Smooth muscle cell (in vitro differentiated cells): Measurements from ENCODE around the gene CNIH1. TPM values are rescaled to one million over a fixed set of nuclear protein-coding genes. Genes with fewer than 3 reads are reported as not detected.
A peak's percentile ranks its signal among the peaks of the same experiment; 100 is the strongest.
"Not testable (repeated sequence)": the region's sequence is repeated elsewhere in the genome, so short reads cannot be mapped to it uniquely, and the experiment has no call there.

ENCODE experiments used
- DNase-seq: peaks from one replicate; lab custom pipeline; 2025; ENCODE audit not compliant: unreplicated experiment; lab: John Stamatoyannopoulos, UW
- H2AFZ ChIP-seq: fragments of 200-600 bp; sonication (generic); 2 replicates; pipeline ENCODE4 v1.6.0; 2016; ENCODE audit warnings: antibody characterized with exemption, low read depth, mild to moderate bottlenecking
- H3F3A ChIP-seq: fragments of 200-600 bp; sonication (generic); 2 replicates; pipeline ENCODE4 v1.6.0; 2017; ENCODE audit warnings: antibody characterized with exemption, low read depth
- H3K27ac ChIP-seq: fragments of 200-600 bp; sonication (generic); 2 replicates; pipeline ENCODE4 v1.5.1; 2016; ENCODE audit warnings: low read depth, mild to moderate bottlenecking
- H3K27me3 ChIP-seq: fragments of 200-600 bp; sonication (generic); 2 replicates; pipeline ENCODE4 v1.6.1; 2016; ENCODE audit warnings: low read depth, mild to moderate bottlenecking
- H3K36me3 ChIP-seq: fragments of 200-600 bp; sonication (generic); 2 replicates; pipeline ENCODE4 v1.5.1; 2016; ENCODE audit warnings: low read depth
- H3K4me1 ChIP-seq: fragments of 200-600 bp; sonication (generic); 2 replicates; pipeline ENCODE4 v1.5.1; 2016; ENCODE audit warnings: low read depth
- H3K4me2 ChIP-seq: fragments of 200-600 bp; sonication (generic); 2 replicates; pipeline ENCODE4 v1.6.0; 2016; ENCODE audit warnings: mild to moderate bottlenecking
- H3K4me3 ChIP-seq: fragments of 200-600 bp; sonication (generic); 2 replicates; pipeline ENCODE4 v1.5.1; 2016; ENCODE audit warnings: mild to moderate bottlenecking
- H3K79me2 ChIP-seq: fragments of 200-600 bp; sonication (generic); 2 replicates; pipeline ENCODE4 v1.6.0; 2016; ENCODE audit warnings: low read depth, mild to moderate bottlenecking
- H3K9ac ChIP-seq: fragments of 200-600 bp; sonication (generic); 2 replicates; pipeline ENCODE4 v1.6.0; 2016; ENCODE audit warnings: low read depth
- H3K9me3 ChIP-seq: fragments of 200-600 bp; sonication (generic); replicated peaks from 2 replicates; pipeline ENCODE4 v1.5.1; 2016; ENCODE audit warnings: low read depth
- H4K20me1 ChIP-seq: fragments of 200-600 bp; sonication (generic); 2 replicates; pipeline ENCODE4 v1.6.0; 2016; ENCODE audit warnings: low read depth
- WGBS: methylation state at CpG from one replicate; pipeline ENCODE4 v1.1.7; 2016; ENCODE audit warnings: low lambda C conversion rate; 5-methylcytosine and 5-hydroxymethylcytosine counted together
- polyA plus RNA-seq: library from polyadenylated mRNA; unstranded; fragments of >200 nt; fragmentation: Nextera tagmentation; extraction: Ambion mirVana; gene quantifications from 2 replicates; pipeline ENCODE4 v1.2.1, GENCODE V29; 2016
- total RNA-seq: library from RNA; depleted of rRNA; stranded (reverse); fragments of >200 nt; gene quantifications from 2 replicates; pipeline ENCODE4 v1.2.3, GENCODE V29; 2014
- TF ChIP-seq, protein P1 (sequence below): fragments of 200-600 bp; sonication (generic); IDR thresholded peaks from 2 replicates; pipeline ENCODE4 v1.5.1; 2017; ENCODE audit warnings: borderline replicate concordance, mild to moderate bottlenecking, antibody characterized with exemption; ENCODE audit not compliant: insufficient read depth, poor library complexity, severe bottlenecking

CNIH1 gene
- total and polyA plus RNA-seq, 2 experiments from 2014 or later, result 133 to 172 TPM

DNA sequence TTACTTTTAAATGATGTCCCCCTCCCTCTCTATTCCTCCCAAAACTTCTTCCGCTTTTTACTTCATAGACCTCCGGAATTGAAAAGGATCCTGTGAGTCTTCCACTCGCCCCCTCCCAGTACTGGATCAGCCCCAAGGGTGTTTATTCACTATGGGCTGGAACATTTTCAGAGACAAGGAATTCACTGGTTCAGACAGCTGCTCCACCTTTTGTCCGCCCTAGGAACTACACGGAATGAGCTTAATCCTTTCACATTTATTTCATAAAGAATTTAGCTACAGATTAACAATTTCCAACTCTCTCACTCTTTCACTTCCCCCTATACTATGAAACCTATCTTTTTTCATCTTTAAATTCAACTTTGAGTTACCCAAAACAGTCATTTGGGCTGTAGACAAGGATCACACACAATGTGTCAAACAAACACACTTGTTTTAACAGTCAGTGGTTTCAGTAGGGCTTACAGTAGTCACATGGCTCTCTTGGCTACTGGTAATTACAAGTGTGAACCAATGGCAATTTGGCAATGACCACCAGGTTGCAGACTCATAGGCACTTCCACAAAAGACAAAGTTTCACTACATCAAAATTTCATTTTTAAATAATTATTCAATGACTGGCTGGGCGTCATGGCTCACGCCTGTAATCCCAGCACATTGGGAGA, 20.6 kb downstream of the CNIH1 start:
- TF ChIP-seq, protein P1, sequence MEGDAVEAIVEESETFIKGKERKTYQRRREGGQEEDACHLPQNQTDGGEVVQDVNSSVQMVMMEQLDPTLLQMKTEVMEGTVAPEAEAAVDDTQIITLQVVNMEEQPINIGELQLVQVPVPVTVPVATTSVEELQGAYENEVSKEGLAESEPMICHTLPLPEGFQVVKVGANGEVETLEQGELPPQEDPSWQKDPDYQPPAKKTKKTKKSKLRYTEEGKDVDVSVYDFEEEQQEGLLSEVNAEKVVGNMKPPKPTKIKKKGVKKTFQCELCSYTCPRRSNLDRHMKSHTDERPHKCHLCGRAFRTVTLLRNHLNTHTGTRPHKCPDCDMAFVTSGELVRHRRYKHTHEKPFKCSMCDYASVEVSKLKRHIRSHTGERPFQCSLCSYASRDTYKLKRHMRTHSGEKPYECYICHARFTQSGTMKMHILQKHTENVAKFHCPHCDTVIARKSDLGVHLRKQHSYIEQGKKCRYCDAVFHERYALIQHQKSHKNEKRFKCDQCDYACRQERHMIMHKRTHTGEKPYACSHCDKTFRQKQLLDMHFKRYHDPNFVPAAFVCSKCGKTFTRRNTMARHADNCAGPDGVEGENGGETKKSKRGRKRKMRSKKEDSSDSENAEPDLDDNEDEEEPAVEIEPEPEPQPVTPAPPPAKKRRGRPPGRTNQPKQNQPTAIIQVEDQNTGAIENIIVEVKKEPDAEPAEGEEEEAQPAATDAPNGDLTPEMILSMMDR, result peak; percentile 45
- Histone ChIP-seq H2AFZ (no peak overlapping the region), H3K27ac (no peak overlapping the region), H3K4me2 (no peak overlapping the region), H3K4me3 (no peak overlapping the region), H3K36me3 (no peaks in the 10 kb centered on the region), H4K20me1 (peaks cover 5% of the 10 kb centered on the region), H3K9ac (no peak overlapping the region), H3K79me2 (no peaks in the 10 kb centered on the region), H3F3A (no peaks in the 10 kb centered on the region), H3K4me1 (no peaks in the 10 kb centered on the region), H3K9me3 (no peaks in the 10 kb centered on the region), H3K27me3 (no peaks in the 10 kb centered on the region)
- WGBS, result 63% methylated on average over 7 of the region's 7 CpGs
- DNase-seq, result no peak

DNA sequence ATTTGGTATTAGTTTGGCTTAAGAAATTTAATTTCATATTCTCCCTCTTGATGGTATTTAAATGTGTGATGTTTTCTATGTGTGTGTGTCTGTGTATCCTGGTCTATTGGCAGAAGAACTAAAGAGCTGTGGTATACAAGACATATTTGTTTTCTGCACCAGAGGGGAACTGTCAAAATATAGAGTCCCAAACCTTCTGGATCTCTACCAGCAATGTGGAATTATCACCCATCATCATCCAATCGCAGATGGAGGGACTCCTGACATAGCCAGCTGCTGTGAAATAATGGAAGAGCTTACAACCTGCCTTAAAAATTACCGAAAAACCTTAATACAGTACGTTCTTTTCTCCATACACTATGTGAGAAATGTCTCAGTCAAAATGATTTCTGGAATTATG, 29.8 kb downstream of the CNIH1 start:
- no peak overlapping the region for H3K27ac ChIP-seq
- TF ChIP-seq, protein P1, result no peak
- no peaks in the 10 kb centered on the region for H3K4me1 ChIP-seq
- no peak overlapping the region for H3K4me3 ChIP-seq
- no peak overlapping the region for H3K4me2 ChIP-seq
- no peaks in the 10 kb centered on the region for H3K79me2 ChIP-seq
- no peak overlapping the region for H2AFZ ChIP-seq
- DNase-seq, result no peak
- H3K36me3 ChIP-seq, result no peaks in the 10 kb centered on the region
- no peaks in the 10 kb centered on the region for H3F3A ChIP-seq
- H3K9me3 ChIP-seq, result no peaks in the 10 kb centered on the region
- H4K20me1 ChIP-seq, result no peaks in the 10 kb centered on the region
- WGBS, result 94% methylated on average over 3 of the region's 3 CpGs
- H3K9ac ChIP-seq, result no peak overlapping the region
- no peaks in the 10 kb centered on the region for H3K27me3 ChIP-seq

DNA sequence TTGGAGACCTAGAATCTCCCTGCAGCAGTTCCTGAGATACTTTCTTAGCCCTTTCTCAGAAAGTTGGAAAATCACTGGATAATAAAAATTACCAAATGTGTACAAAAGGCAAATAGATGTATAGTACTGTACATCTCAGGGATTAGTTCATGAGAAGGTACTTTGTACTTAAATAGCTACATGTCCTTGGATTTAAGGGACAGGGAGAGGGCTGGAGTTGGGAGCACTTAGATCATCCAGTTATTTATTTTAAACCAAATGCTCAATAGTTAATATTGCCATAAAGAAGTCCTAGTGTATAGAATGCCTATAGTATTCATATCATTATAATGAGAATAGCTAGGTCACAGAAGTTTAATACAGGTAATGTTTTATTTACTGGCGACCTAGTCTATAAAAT, 31.0 kb downstream of the CNIH1 start:
- DNase-seq, result no peak
- no peaks in the 10 kb centered on the region for H3K4me1 ChIP-seq
- H3K27ac ChIP-seq, result no peak overlapping the region
- H4K20me1 ChIP-seq, result no peaks in the 10 kb centered on the region
- H3K4me2 ChIP-seq, result no peak overlapping the region
- H3K27me3 ChIP-seq, result no peaks in the 10 kb centered on the region
- H3K9ac ChIP-seq, result no peak overlapping the region
- no peaks in the 10 kb centered on the region for H3K36me3 ChIP-seq
- H3K4me3 ChIP-seq, result no peak overlapping the region
- TF ChIP-seq, protein P1, result no peak
- H3F3A ChIP-seq, result no peaks in the 10 kb centered on the region
- 100% methylated on average over 1 of the region's 1 CpG for WGBS
- H2AFZ ChIP-seq, result no peak overlapping the region
- H3K9me3 ChIP-seq, result no peaks in the 10 kb centered on the region
- no peaks in the 10 kb centered on the region for H3K79me2 ChIP-seq

DNA sequence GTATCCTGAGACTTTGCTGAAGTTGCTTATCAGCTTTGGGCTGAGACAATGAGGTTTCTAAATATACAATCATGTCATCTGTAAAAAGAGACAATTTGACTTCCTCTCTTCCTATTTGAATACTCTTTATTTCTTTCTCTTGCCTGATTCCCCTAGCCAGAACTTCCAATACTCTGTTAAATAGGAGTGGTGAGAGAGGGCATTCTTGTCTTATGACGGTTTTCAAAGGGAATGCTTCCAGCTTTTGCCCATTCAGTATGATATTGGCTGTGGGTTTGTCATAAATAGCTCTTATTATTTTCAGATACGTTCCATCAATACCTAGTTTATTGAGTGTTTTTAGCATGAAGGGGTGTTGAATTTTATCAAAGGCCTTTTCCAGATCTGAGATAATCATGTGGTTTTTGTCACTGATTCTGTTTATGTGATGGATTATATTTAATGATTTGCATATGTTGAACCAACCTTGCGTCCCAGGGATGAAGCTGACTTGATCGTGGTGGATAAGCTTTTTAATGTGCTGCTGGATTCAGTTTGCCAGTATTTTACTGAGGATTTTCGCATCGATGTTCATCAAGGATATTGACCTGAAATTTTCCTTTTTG, 37.7 kb downstream of the CNIH1 start:
- H4K20me1 ChIP-seq, H3K27ac ChIP-seq, DNase-seq, H3K4me1 ChIP-seq, H3K36me3 ChIP-seq, H3K9ac ChIP-seq, H3K27me3 ChIP-seq, H3K79me2 ChIP-seq, H3K4me2 ChIP-seq, H3F3A ChIP-seq, H2AFZ ChIP-seq, H3K4me3 ChIP-seq, H3K9me3 ChIP-seq: not testable (repeated sequence)
- WGBS, result 84% methylated on average over 6 of the region's 6 CpGs
